HG03135 (cell line): Measurements from ENCODE around the gene MIER3.

ENCODE experiments used
- ATAC-seq: cut with Tn5 transposase; IDR thresholded peaks from one replicate; pipeline ENCODE4 v1.9.1; 2021; ENCODE audit warnings: mild to moderate bottlenecking, moderate library complexity; ENCODE audit not compliant: unreplicated experiment

The MIER3 gene

DNA sequence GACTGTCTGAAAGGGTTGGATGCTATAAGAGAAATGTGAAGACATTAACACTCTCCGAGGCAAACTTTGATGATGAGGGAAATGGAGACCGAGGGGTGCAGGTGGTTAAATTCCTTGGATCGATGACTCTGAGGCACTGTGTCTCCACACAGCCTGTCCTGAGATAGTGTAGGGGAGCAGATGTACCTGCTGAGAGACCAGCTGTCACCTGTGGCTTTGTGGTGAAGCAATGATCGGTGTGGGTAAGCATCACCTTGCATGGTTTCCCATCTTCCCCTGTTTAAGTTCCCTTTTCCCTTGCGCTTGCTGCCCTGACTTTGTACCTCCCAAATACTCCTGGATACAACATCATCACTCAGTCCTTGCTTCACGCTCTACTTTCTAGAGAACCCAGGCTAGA is 9.8 kb upstream of the MIER3 start:
- no peak for ATAC-seq

DNA sequence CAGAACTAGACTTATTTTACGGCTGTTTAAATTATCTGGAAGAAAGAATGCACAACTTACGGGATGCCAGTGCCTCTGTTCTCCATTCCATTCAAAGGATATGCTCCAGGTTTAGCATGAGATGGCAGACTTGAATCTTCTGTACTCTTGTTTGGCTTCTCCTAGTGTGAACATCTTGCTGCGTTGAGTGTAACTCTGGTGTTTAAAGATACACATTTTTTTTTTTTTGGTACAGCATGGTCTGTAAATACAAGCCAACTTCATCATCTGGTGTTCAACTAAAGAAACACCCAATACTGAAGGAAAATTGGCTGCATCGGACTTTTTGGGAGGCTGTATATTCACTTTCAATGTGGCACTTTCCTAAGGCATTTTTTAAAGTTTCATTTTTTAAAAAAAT is 7.4 kb upstream of the MIER3 start:
- no peak for ATAC-seq

DNA sequence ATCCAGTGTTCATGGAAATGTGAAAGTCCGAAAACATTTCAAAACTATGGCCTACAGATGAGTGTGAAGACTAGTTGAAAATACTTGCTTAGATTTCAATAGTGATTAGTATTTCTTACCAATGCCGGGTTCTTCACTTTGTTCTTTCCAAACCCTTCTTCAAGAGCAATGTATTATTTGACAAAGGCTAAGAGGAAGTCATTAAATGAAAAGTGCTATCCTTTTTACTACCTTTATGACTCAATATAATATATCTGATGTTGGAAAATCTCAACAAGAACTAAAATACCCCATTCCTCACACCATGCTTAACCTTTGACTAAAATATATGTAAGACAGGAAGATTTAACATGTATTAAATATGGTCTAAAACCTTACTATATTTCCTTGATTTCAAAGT is 6.7 kb upstream of the MIER3 start:
- no peak for ATAC-seq

DNA sequence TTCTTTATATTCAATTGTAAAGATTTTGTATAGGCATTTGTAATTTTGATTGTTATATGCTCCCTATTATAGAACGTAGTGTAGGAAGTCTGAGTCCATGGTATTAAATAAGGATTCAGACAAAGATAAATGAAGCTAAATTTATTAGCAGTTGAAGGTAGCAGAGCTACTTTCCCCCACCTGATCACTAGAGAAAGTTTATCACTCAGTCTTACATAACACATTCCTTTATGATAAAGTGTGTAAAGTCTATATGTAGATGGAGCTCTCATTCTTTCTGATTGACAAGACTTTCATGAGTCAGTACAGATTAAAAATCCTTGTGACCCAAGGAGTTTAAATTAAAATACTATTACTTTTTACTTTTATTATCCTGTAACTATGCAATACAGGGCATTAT is 2.3 kb upstream of the MIER3 start:
- no peak for ATAC-seq

DNA sequence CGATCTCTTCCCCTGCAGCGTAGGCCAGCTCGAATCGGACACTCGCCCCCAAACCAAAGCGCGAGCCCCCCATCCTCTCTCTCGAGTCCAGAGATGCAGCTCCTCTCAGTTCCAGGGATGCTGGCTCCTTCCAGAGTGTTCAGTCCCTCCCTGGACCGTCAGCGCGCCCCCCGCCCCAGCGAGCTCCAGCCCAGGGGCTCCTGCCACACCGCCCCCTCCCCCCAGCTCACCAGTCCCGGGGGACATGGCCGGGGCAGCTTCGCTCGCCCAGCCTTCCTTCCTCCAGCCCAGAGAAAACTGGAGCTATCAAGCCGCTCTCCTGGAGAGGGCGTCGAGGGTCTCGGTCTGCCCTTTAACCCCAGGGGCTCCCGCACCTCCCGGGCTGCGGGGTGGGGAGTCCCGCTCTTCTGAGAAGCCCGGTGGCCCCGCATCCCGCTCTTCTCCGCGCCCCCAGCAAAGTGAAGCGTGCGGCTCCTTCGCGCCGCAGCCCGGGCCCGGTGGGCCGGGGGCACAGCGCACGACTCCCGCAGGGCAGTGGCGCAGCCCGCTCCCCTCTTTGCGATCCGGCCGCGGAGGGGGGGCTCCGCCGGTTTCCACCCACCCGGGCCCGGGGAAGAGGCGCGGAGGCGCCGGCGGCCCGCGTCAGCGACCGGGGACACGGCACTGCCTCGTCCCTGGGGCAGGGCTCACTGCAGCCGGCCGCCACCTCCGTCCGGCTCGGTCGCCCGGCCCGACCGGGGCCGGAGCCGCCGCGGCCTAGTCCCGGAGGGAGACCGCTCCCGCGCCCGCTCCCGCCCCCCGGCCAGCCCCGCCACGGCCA is 587 bp downstream of the MIER3 start:
- peak; percentile 46 for ATAC-seq

DNA sequence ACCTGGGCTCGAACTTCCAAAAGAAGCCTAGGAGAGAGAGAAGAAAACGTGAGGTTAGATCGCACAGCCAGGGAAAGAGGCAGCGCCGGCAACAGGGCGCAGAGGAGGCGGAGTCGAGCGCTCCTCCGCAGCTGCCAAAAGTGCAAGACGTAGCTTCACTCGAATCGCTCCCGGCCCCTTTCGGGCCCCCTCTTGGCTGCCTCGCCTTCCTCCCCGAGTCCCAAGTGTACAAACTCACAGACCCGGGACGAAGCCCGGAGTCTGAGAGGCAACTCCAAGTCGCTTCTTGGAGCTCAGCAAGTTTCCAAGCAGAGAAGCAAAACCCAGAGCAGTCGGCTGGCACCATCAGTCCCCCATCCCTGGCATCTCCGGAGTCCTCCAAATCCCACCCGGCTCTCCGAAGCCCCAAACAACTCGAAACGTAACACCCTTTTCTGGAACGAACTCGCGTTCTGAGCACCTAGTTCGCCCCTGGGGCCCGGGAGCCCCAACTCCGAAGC is 1.2 kb downstream of the MIER3 start:
- peak; percentile 41 for ATAC-seq

DNA sequence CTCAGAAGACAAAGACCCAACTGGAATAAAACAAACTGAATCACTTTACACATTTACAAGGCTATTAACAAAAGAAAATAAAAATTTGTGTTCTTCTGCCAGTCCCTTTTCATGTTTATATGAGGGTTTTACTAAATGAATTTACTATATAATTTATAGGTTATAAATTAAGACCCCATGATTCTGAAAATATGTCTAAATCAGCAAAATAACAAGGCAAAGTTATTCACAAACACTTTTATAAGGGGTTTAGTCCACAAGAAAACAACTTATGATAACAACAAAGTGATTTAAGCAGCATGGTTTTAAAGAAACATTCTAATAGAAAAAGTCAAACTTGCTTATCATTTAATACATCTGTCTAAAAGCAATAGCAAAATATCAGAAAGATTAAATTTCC is 4.9 kb downstream of the MIER3 start:
- no peak for ATAC-seq

DNA sequence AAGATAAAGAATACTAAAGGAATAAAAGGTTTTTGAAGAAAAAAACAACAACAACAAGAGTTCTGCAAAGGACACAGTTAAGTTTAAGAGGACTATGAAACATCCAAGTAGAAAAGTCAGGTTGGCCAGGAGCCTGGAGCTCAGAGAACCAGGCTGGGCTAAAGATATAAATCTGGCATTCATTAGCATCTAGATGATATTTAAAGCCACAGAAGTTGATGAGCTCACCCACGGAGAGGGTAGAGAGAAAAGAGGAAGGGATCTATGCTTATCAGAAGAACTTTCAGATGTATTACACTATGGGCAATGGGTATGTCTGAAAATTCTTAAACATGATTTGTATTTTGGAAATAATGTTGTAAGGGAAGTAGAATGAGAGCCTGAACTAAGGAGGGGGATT is 9.9 kb downstream of the MIER3 start:
- no peak for ATAC-seq

DNA sequence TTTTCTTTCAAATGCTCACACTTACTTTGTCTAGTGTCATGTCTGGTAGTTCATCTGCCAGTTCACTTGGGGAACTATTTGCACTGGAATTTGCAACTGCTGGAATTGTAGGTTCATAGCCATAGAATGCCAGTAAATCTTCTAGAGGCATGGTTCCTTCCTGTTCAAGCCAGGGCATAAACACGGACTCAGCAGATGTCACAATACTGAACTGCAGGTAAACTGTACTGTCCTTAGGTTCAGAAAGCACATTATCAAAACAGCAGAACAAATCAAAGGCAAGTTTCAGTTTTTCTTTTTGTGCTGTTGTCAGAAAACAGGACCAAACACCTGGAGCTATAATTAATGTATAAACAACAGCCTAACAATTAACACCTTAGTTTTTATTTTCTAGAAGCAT is 13.1 kb downstream of the MIER3 start:
- no peak for ATAC-seq

DNA sequence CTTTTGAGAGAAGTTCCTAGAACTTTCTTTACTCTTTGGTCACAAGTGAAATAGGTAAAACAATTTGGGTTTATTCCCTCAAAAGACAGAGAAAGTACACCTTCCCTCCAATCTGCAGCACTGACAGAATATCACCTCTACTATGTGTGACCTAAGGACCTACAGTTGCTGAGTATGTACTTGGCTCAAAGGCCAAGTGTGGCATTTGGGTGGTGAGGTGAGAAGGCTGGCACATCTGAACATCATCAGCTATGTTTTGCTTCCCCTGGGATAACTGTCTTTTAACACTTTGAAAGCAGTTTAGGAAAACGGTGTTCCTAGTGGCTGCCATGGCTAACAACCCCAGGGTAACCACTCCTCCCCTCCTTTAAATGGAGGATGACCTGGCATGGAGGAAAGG is 17.6 kb downstream of the MIER3 start:
- no peak for ATAC-seq

DNA sequence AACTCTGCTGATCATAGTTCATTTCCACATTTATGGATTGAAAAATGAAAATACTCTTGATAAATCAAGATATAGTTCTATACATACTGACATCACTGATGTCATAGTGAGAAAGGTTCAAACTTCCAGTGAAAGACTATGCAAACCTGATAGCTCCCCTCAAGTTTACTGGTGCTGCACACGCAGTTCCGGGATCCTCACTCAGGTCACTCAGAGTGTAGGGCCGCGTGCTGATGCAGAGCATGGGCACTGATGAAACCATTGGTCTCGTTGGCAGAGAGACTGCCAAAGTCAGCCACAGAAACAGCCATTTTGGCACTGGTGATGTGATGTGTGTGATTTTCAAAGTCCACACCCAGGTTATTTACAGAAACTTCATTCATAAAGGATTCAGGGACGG is 29.0 kb downstream of the MIER3 start:
- no peak for ATAC-seq

DNA sequence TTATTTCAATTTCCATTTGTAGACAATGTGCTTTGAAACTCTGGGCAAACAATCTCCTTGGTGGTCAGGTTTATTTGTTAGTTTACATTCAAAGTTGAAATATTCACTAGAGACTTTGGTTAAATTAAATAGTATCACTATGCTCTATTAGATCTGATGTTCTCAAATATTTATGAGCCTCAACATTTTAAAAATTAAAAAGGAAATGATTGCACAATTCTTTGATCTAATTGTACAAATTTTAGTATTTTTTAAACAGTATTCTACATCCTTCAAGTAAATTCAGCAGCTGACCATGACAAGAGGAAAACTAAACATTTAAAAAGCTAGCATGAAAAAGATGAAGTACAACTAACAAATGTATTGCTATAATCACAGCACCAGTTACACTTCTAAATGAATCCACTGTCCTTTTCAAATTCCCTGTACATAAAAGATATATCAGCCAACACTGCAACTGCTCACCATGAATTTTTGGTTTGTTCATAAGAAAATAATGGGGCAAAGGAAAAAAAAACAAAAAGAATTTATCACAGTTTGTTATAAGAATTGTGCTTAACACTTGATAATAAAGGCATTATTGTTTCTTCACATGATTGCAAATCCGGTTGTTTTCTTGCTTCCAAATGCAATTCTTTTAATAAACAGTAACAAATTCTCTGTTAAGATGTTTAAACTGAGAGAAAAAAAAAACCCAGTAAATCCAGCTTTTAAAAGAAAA is 31.8 kb downstream of the MIER3 start:
- ATAC-seq, result no peak

DNA sequence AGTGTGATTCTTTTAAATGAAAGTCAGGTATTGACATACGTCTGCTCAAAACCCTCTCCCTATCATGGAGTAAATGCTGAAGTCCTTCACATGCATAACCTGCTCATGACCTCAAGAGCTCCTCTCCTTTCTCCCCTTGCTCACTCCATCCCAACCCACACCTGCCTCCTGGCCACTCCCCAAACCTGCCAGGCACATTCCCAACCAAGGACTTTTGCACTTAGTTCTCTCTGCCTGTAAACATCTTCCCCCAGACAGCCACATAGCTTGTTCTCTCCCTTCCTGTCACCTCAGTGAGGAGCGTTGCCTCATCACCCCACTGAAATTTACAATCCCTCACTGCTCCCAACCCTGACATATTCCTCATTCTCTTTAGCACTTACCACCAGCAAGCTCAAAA is 33.9 kb downstream of the MIER3 start:
- no peak for ATAC-seq

DNA sequence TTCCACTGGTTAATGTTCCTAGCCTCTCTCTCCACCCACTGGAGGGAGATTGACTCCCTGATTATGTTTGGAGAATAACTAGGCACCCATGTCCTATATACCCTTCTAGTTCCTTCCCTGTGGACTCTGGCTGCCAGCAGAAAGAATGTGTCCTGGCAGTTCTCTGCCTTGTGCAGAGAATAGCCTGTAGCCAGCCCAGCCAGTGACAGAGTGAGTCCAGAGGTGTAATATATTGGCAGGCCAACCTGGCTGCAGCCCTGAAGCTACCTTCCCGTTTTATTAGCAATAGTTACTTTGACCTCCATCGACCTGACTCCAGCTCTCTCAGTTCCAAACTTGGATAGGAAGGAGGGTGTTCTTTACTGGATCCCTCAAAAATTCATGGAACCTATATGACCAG is 34.4 kb downstream of the MIER3 start:
- ATAC-seq, result no peak

DNA sequence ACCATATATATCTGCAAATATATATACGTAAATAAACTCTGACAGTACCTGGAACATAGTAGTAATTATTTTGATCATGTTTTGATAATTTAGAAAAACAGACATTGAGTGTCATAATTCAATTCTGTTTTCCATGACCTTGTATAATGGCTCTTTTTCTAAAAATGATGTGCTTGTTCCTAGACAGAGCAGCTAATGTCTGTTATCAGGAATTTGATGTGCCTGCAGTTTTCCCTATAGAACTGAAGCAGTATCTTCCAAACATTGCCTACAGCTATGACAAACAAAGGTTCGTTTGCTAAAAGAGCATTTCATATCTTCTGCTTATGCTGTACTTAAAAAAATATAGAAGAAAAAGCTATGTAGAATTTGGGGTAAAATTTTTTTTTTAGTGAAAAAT is 37.2 kb downstream of the MIER3 start:
- ATAC-seq, result no peak

DNA sequence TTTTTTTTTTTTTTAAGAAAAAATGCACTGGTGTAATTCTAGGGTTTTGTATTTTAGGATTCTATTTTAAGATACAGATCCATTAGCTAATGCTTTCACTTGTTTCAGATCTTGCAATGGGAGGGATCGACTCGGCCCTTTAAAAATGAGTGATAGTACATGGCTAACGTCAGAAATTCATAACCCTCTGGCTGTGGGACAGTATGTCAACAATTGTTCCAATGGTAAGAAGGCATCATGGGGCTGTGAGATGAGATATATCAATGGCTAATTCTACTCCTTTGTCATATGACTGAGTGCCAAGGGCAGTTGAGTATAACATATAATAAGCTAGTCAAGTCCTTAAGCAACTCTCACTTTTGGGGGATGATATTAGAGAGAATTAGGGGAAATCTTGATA is 38.2 kb downstream of the MIER3 start:
- no peak for ATAC-seq

DNA sequence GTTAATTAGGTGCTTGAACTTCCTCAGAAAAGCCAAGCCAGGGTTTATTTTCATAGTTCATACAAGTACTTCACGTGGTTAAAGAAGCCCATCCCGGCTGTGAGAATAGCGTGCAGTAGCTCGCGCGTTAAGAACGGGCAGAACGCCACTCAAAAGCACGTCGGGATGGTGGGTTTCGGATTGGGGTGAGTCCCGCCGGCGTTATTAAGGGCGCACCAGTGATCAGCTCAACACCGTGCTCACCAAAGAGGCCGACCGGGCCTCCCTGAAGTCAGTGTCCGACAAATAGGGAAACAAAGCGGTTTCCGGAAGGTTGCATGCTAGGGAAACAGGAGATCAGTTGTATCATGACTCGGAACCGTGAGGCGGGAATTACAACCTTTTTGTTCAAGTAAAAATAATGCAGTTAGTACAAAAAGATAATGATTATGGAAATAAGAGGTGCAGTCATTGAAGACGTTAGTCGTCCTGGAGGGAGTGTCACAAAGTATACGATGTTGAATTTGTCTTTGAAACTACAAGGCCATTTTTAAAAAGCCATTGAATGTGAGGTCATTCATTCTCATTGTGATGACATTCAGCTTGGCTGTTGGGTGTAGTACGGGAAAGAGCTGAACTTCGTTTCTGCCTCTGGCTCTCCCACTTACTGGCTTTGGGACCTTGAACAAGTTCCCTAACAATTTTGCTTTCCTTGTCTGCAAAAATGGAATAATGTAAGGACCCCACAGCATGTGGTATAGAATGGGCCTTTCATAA is 41.5 kb downstream of the MIER3 start:
- peak; percentile 9 for ATAC-seq

DNA sequence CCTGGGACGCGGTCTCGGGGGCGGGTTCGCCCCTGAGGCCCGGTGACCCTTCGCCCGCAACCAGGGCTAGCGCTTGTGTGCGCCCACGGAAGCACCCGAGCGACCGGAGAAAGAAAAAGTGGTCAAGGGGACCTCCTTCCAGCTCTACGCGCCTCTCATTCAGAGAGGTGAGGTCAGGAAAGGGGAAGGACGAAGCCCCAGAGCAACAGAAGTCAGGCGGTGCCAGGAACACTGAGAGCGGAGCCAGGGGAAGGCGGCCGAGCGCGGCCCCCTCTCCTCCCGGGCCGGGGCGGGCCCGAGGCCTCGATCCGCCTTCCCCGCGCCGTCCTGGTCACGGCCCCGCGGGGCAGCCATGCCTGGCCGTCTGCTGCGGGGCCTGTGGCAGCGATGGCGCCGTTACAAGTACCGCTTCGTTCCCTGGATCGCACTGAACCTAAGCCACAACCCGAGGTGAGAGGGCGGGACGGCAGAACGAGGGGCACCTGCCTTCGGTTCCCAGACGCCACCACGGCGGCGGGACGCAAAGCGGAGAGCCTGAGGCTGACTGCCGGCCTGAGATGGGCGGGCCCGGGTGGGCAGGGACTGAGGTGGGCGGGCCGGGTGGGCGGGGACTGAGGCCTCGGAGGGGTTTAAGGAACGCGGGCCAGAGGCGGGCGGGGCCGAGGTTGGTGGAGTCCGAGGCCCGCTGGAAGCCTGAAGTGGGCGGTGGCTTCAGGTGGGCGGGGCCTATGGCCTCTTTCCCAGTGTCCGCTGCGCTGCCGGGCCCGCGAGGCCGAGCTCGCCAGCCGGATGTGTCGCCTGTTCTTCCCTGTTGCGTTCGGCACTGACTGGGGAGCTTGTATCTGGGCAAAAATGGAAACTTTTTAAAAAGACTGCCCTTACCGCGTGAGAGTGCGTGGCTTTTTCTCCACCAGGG is 42.4 kb downstream of the MIER3 start, which contains the start of gene SETD9:
TSS of gene SETD9 (plus strand) at position 303 of the 916 bp plus-strand sequence. CDS start at position 353, 50 bp downstream.
- ATAC-seq, result peak; percentile 86

DNA sequence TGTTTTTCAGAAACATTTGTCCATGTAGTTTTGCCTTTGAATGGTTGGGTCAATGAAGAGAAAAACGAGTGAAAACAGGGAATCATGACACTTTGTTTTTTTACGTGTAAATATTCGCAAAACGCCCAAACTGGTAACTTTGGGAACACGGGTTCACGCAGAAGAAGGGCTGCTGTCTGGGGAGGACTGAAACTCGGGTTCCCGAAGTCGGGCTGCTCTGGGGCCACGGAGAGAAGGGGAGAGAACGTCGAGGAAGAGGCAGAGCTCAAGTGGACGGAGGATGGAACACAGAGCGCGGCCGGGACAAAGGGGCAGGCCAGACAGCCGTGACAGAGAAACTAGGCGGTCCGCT is 43.0 kb downstream of the MIER3 start:
- ATAC-seq, result peak; percentile 38

DNA sequence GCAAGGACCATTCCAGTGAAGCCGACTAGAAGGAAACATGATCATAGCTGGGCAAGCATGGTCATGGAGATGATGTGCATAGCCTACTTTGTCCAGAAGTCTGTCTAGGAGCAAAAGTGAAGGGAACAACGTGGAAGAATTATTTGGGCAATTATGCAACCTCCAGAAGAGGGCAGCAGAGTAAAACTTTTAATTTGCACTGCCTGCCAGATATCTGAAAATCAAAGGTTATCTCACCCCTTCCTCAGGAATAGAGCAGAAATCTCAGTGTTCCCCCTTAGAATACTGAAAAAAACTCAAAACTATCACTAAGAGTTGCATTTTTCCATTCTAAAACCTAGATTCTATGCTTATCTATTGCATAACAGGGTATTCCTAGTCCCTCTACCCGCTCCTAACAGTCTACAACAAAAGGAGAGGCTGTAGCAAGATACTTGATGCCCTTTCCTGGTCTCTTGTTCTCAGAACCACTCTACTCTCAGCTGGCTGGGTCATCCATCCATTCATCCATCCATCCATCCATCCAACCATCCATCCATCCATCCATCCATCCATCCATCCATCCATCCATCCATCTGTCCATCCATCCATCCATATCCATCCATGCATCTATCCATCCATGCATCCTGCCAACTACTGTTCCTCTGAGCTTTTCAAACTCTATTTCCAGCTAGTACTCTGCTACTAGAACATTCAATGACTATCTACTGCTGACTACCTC is 50.9 kb downstream of the MIER3 start:
- no peak for ATAC-seq
